H1 (cell line): ENCODE data around the gene C14orf93. TPM values are rescaled to one million over a fixed set of nuclear protein-coding genes. Genes with fewer than 3 reads are reported as not detected.

Source experiments
- POLR2A ChIP-seq, 2 experiments: IDR thresholded peaks; 1 replicate in 1 of 2; 2 replicates in 1 of 2; pipeline ENCODE4 v1.6.1; 2011; ENCODE audit warnings: low read depth in 2 of 2, low read length in 2 of 2, mild to moderate bottlenecking in 2 of 2; ENCODE audit errors: control extremely low read depth in 1 of 2
- POU5F1 ChIP-seq: IDR thresholded peaks from 2 replicates; pipeline ENCODE4 v1.6.1; 2011; ENCODE audit warnings: low read depth, mild to moderate bottlenecking, low read length, moderate library complexity
- polyA plus RNA-seq, 7 experiments: library from polyadenylated mRNA; depleted of rRNA in 3 of 7; stranded (reverse) in 5 of 7; unstranded in 2 of 7; fragments of >200 nt in 5 of 7; fragments of 200-250 nt in 2 of 7; gene quantifications; 1 replicate in 5 of 7; 2 replicates in 1 of 7; 4 replicates in 1 of 7; pipeline versions ENCODE4 v1.2.1 to v1.2.3, GENCODE V29; 2011 to 2013; ENCODE audit warnings: missing spikeins in 2 of 7, mixed read lengths in 2 of 7
- total RNA-seq: library from RNA; stranded (reverse); fragmentation: NEBNext Ultra II Directional; extraction: Animal tissue kit (Norgen Biotek cat#: 25700); gene quantifications from 2 replicates; pipeline ENCODE4 v1.2.1, GENCODE V29; 2021

Gene C14orf93
- total and polyA plus RNA-seq, 2 of the 8 experiments (the other 6 are each of a cell fraction or from before 2014, with no cell fraction given), result 7.8 to 8.2 TPM

GRCh38 chr14:23045419-23046357 is 35.7 kb upstream of the C14orf93 start (continued):
- no peak for TF ChIP-seq POU5F1
- no peak for TF ChIP-seq POLR2A (IDR thresholded peaks at IDR 0.05; ENCODE audit: control extremely low read depth in 1 of 2, low read depth in 2 of 2, low read length in 2 of 2)
